HUDEP-2 (cell line): ENCODE measurements around the gene EEIG2.
A peak's percentile ranks its signal among the peaks of the same experiment; 100 is the strongest.
"Not testable (repeated sequence)": the region's sequence is repeated elsewhere in the genome, so short reads cannot be mapped to it uniquely, and the experiment has no call there.

Experiments used
- DNase-seq, 76 experiments: peaks; one replicate each; lab custom pipeline; 2025; ENCODE audit not compliant: unreplicated experiment in 76 of 76; lab: John Stamatoyannopoulos, UW

The EEIG2 gene

DNA sequence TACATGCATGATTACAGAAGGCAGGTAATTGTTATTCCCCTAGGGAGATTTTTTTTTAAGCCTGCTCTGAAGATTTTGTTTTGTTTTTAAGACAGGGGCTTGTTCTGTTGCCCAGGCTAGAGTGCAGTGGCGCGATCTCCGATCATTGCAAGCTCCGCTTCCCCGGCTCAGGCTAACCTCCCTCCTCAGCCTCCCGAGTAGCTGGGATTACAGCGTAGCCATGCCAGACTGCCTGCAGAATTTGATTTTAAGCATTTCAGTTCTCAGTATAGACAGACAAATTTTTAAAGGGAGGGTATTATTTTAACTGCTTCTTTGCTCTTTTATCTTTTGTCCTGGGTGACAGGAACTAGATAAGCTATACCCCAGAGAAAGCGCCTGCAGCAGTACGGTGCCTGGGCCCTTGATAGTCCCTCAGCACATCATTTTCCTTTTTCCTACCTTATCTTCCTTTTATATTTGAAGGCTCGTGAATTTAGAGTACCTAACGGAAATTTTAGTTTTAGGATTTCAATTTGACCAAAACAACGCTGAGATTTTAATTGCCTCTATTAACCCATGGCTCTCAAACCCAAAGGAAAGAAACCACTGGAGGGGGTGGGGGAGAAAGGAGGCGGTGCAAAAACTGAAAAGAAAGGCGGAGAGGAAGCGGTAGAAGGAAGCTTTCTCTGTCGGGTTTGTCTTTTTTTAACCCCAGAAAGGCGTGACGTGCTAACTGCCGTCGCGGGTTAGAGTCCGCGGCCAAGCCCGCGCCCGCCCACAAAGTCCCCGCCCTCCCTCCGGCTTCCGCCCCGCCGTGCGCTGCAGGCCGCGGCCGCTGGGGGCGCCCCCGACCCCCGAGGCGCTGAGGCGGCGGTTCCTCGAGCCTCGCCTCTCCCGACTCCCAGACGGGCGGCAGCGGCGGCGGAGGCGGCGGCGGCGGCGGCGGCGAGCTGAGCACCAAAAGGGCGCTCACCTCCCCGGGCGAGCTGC lies at the start of gene EEIG2:
TSS of gene EEIG2 (plus strand) at position 886 of the 972 bp plus-strand sequence. CDS start 329 bp downstream, outside the sequence.
- DNase-seq: peak in 73 of 76 experiments; percentile 17 to 94 (median 82)

DNA sequence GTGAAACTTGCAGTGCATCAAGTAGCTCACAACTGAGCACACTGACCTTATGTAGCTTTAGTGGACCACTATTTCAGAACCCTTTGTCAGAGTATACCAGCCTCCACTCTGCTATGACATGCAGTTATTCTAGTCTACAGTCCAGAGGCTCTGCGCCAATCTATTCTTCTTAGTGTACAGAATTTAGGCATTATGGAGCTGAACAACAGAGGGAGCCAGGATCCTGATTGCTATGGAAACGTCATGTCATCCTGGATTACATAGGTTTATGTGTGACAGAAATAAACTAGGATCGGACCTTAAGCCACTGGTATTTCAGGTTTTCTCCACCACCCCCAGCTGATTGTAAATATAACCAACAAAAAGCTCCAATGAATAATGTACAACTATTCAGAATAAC lies 48.1 kb upstream of the EEIG2 start:
- no peak for DNase-seq

DNA sequence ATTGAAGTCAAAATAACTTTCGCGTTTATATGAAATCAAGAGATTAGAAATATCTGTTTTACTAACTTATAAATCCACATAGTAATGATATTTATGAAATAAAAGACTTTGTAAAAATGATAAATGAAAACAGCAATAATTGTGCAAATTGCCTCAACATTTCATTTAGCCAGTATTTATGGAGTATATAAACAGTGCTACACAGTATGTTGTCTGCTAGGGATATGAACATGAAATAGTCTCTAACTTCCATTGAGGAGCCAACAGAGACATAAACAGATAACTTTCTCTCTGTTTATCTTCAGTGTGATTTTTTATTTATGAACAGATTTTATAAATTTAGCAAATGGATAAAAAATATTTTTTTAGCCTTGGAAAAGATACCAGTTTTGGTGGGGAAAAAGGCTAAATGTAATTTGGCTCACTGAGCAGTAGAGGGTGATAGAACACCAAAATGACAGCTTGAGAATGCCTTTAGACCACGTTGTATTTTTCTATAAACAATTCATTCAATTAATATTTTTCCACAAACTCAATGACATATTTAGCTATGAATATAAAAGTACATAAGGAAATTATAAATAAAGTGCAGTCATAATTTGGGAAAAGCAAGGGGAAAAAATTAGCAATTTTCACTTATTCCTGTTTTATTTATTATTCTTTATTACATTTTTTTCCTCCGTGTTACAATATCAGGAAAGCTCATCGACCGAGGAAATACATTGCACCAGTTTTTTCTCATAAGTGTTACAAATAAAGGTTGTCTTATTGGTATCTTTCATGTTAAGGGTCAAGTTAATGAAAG lies 47.5 kb upstream of the EEIG2 start:
- peak in 15 of 76 experiments; percentile 2 to 48 (median 19) for DNase-seq

DNA sequence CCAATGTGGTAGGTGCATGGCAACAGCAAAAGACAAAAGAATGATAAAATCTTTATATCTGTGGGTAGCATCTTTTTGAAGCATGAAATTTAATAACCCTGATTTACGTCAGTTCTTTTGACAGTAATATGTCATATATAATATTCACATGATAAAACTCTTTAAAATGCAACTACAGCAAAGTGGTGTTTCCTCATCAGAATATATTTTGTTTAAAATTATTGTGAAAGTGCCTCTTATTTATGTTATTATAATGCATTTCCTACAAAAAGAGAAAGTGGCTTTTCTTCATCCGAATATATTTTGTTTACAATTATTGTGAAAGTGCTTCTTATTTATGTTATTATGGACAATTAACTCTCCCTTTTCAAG lies 46.9 kb upstream of the EEIG2 start:
- DNase-seq: no peak

DNA sequence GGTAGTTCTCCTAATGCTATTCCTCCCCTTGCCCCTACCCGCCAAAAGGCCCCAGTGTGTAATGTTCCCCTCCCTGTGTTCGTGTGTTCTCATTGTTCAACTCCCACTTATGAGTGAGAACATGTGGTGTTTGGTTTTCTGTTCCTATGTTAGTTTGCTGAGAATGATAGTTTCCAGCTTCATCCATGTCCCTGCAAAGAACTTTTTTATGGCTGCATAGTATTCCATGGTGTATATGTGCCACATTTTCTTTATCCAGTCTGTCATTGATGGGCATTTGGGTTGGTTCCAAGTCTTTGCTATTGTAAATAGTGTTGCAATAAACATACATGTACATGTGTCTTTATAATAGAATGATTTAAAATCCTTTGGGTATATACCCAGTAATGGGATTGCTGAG lies 46.0 kb upstream of the EEIG2 start:
- not testable (repeated sequence) for DNase-seq

DNA sequence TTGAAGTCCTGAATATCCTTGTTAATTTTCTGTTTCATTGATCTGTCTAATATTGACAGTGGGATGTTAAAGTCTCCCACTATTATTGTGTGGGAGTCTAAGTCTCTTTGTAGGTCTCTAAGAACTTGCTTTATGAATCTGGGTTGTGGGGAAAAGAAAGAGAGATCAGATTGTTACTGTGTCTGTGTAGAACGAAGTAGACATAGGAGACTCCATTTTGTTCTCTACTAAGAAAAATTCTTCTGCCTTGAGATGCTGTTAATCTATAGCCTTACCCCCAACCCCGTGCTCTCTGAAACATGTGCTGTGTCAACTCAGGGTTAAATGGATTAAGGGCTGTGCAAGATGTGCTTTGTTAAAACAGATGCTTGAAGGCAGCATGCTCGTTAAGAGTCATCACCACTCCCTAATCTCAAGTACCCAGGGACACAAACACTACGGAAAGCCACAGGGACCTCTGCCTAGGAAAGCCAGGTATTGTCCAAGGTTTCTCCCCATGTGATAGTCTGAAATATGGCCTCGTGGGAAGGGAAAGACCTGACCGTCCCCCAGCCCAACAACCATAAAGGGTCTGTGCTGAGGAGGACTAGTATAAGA lies 42.5 kb upstream of the EEIG2 start:
- not testable (repeated sequence) for DNase-seq

DNA sequence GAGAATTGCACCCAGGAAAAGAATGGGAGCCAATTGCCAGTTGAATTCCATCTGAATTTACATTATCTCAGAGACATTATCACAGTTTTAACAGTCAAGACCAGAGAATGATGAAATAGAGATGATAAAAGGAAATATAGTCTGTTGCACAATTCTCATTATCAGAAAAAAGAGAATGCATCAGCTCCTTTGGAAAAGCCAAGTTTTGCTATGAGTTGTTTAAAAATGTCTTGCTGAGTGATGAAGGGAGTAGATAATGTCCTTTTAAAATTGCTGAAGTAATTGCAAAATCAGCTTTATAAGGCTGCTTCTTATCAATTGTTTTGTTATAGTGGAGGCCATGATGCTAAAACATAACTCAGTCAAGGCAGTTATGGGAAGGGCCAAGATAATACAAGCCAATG lies 37.9 kb upstream of the EEIG2 start:
- peak in 2 of 76 experiments; percentile 17 to 25 for DNase-seq

DNA sequence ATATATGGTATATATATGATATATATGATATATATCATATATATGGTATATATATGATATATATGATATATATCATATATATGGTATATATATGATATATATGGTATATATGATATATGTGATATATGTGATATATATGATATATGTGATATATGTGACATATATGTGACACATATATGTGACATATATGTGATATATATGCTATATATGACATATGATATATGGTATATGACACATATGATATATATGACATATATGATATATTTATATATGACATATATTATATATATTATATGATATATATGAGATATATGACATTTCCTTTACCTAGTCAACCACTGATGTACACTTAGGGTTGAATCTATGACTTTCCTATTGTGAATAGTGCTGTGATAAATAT lies 36.1 kb upstream of the EEIG2 start:
- no peak for DNase-seq

DNA sequence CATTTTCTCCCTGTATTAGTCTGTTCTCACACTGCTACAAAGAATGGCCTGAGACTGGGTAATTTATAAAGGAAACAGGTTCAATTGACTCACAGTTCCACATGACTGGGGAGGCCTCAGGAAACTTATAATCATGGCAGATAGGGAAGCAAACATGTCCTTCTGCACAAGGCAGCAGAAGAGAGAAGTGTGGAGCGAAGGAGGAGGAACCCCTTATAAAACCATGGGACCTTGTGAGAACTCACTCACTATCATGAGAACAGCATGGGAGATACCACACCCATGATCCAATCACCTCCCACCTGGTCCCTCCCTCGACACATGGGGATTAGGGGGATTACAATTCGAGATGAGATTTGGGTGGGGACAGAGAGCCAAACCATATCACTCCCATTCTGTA lies 35.2 kb upstream of the EEIG2 start:
- DNase-seq: peak in 1 of 76 experiments; percentile 4

DNA sequence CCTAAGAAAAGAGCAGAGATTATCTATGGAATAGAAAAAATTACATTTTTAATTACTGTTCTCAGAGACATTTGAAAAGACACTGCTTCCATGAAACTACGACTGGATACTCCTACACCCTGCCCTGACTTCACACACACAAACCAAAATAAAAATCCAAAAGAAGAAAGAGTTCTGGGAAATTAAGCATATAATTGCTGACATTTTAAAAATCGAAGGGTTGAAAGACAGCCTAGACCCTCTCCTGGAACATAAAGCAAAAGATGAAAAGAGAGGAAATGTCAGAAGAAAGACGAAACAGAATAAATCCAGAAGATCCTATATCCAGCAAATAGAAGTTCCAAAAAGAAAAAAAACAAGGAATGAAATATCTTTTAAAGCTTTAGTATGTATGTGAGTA lies 32.8 kb upstream of the EEIG2 start:
- no peak for DNase-seq

DNA sequence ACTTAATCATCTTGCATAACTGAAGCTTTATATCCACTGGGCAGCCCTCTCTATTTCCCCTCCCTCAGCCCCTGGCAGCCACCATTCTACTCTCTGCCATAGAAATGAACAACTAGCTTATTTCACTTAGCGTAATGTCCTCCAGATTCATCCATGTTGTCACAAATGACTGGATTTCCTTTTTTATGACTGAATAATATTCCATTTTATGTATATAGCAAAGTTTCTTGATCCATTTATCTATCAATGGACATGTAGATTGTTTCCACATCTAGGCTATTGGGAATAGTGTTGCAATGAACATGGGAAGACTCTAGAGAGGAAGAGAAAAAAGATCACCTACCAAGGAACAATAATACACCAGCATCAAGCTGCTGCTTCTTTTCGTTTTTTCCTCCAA lies 32.1 kb upstream of the EEIG2 start:
- DNase-seq: no peak

DNA sequence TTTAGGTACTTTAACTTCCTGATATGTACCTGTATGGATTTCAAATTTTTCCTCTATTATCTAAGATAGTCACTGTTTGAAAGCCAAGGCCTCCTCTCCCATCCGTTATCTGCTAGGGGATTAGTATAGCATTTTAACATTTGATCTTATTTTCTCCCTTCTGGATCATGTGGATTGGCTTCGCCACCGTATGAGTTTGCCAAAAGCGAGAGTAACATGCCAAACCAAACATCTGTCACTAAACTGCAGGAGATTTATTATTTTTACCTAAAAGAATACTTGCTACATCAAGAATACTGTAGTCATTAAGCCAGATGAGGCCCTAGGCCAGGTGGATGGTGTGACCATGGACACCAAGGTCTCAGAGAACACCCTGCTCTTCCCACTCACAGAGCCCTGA lies 28.5 kb upstream of the EEIG2 start:
- DNase-seq: no peak

DNA sequence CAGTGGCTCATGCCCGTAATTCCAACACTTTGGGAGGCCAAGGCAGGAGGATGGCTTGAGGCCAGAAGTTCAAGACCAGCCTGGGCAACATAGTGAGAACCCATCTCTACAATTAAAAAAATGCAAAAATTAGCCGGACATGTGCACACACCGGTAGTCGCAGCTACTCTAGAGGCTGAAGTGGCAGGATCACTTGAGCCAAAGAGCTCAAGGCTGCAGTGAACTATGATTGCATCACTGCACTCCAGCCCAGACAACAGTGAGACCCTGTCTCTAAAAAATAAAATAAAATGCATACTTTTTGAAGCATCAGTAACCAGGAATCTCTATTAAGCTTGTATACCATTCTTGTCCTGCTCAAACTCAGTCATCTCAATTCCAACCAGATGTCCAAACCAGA lies 27.2 kb upstream of the EEIG2 start:
- no peak for DNase-seq

DNA sequence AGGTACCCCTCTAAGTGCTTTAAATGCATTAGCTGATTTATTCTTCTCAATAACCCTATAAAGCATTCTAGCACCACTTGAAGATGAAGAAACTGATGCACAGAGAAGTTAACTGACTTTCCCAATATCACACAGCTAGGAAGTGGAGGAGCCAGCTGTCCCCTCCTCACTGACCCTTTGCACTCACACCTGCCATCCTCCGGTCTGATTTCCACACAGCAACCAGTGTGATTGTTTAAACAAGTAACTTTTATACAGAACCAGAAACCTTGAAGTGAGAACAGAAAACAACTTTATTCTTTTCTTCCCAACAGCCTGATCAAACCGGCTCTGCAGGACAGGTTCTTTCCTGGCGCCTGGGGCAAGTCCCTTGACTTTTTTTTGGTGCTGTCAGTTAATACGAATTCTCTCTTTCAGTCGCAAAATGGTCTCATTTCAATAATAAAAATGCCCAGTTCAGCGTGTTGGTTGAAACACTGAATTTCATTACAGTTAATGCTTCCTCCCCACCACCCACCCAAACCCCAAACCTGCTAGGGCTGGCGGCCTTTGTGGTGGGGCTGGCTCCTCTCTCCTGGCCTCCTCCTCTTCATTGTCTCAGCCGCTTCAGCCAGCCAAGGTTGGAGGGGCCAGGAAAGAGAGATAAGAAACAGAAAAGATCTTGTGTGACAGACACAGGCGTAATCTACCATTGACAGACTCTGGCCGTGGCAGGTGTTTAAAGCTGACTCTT lies 26.4 kb upstream of the EEIG2 start:
- peak in 75 of 76 experiments; percentile 17 to 96 (median 82) for DNase-seq

DNA sequence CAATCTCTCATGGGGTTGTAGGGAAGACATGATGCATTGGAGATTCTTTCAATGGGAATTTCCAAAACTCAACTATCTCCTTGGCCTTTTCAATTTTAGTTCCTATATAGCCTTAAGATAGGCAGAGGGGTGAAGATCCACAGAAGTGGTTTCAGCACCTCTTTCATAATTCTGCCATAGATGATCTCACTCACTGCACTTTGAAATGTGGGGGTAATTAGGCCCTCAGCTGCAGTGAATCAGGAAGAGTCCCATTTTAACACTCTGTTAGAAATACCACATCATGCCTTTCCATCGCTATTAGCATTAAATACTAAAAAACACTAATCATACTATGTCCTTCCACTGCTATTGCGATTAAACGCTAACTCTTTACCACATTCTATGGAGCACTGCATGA lies 25.1 kb upstream of the EEIG2 start:
- DNase-seq: no peak

DNA sequence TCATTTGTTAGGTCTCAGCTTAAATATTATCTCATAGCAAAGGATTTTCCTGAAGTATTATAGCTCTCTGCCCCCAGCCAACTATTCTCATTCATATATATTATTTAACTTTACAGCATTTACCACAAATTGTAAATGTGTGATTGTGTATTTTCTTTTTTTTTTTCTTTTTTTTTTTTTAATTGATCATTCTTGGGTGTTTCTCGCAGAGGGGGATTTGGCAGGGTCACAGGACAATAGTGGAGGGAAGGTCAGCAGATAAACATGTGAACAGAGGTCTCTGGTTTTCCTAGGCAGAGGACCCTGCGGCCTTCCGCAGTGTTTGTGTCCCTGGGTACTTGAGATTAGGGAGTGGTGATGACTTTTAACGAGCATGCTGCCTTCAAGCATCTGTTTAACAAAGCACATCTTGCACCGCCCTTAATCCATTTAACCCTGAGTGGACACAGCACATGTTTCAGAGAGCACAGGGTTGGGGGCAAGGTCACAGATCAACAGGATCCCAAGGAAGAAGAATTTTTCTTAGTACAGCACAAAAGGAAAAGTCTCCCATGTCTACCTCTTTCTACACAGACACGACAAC lies 24.5 kb upstream of the EEIG2 start:
- not testable (repeated sequence) for DNase-seq

DNA sequence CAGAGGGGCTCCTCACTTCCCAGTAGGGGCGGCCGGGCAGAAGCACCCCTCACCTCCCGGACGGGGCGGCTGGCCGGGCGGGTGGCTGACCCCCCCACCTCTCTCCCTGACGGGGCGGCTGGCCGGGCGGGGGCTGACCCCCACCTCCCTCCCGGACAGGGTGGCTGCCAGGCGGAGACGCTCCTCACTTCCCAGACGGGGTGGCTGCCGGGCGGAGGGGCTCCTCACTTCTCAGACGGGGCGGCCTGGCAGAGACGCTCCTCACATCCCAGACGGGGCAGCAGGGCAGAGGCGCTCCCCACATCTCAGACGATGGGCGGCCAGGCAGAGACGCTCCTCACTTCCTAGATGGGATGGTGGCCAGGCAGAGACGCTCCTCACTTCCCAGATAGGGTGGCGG lies 23.9 kb upstream of the EEIG2 start:
- DNase-seq: not testable (repeated sequence)

DNA sequence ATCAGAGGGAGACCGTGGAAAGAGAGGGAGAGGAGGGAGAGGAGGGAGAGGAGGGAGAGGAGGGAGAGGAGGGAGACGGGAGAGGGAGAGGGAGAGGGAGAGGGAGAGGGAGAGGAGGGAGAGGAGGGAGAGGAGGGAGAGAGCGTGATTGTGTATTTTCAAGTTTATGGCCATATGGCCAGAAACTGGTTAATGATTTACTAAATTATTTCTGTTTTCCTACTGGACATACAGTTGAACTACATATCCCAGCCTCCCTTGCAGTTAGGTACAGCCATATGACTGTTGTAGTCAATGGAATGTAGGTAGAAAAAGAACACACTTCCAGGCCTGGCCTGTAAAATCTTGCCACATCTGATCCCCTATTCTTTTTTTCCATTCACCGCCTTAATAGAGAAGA lies 23.1 kb upstream of the EEIG2 start:
- DNase-seq: not testable (repeated sequence)

DNA sequence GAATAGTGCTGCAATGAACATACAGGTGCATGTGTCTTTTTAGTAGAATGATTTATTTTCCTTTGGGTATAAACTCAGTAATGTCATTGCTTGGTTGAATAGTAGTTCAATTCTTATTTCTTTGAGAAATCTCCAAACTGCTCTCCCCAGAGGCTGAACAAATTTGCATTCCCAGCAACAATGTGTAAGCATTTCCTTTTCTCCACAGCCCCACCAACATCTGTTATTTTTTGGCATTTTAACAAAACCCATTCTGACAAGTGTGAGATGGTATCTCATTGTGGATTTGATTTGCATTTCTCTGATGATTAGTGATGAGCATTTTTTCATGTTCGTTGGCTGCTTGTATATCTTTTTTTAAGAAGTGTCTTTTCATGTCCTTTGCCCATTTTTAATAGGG lies 21.9 kb upstream of the EEIG2 start:
- DNase-seq: no peak

DNA sequence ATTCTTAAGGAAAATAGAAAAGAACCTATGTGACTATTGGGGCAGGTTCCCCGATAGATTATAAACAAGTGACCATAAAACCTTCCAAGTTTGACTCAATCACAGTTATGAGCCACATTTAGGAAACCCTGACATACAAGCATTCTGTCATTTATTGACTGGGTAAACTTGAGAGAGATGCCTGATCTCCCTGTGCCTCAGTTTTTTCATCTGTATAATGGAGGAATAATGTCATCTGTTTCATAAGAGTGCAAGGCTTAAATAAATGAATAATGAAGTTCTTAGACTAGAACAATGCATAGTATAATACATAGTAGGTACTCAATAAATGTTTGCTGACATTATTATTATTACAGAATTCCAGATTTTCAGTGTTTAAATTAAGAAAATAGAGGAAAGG lies 18.9 kb upstream of the EEIG2 start:
- DNase-seq: no peak
